Astrocyte (in vitro differentiated cells and primary cell): ENCODE data around the gene ELP6. TPM values are rescaled to one million over a fixed set of nuclear protein-coding genes. Genes with fewer than 3 reads are reported as not detected.

Experiments
- DNase-seq: peaks from one replicate; pipeline ENCODE4 v3.0.0-alpha.2; 2010; ENCODE audit warnings: low read depth
- FAIRE-seq: peaks from 2 replicates; lab custom pipeline; 2011; peaks lifted over from hg19 to GRCh38; lab: Jason Lieb, UNC
- H2AFZ ChIP-seq: 2 replicates; pipeline ENCODE4 v1.6.0; 2012; ENCODE audit warnings: low read depth, low read length, inconsistent platforms
- H3K27ac ChIP-seq: 2 replicates; pipeline ENCODE4 v1.5.1; 2011; ENCODE audit warnings: low read depth, low read length, inconsistent platforms
- H3K27me3 ChIP-seq: 2 replicates; pipeline ENCODE4 v1.6.0; 2011; ENCODE audit warnings: low read length, inconsistent platforms; ENCODE audit not compliant: insufficient read depth
- H3K36me3 ChIP-seq: 2 replicates; pipeline ENCODE4 v1.5.1; 2011; ENCODE audit warnings: low read length, inconsistent platforms; ENCODE audit not compliant: insufficient read depth
- H3K4me1 ChIP-seq: 2 replicates; pipeline ENCODE4 v1.5.1; 2011; ENCODE audit warnings: low read length, inconsistent platforms; ENCODE audit not compliant: insufficient read depth
- H3K4me2 ChIP-seq: 2 replicates; pipeline ENCODE4 v1.6.0; 2012; ENCODE audit warnings: low read length, inconsistent platforms
- H3K4me3 ChIP-seq: 2 replicates; pipeline ENCODE4 v1.5.1; 2011; ENCODE audit warnings: low read depth, mild to moderate bottlenecking, low read length, inconsistent platforms; ENCODE audit not compliant: insufficient read depth
- H3K79me2 ChIP-seq: 2 replicates; pipeline ENCODE4 v1.6.0; 2012; ENCODE audit warnings: mild to moderate bottlenecking, low read length, inconsistent platforms; ENCODE audit not compliant: insufficient read depth
- H3K9ac ChIP-seq: 2 replicates; pipeline ENCODE4 v1.6.0; 2012; ENCODE audit warnings: mild to moderate bottlenecking, low read length, inconsistent platforms
- H3K9me3 ChIP-seq: 2 replicates; pipeline ENCODE4 v1.5.1; 2012; ENCODE audit warnings: low read depth, mild to moderate bottlenecking, low read length, inconsistent platforms; ENCODE audit not compliant: insufficient read depth
- H4K20me1 ChIP-seq: 2 replicates; pipeline ENCODE4 v1.6.0; 2012; ENCODE audit warnings: low read length, inconsistent platforms; ENCODE audit not compliant: insufficient read depth
- H3K27ac Mint-ChIP-seq: one replicate; pipeline ENCODE4 v1.8.0; 2021; ENCODE audit warnings: mild to moderate bottlenecking, mixed read lengths; ENCODE audit not compliant: unreplicated experiment
- H3K27me3 Mint-ChIP-seq: one replicate; pipeline ENCODE4 v1.8.0; 2021; ENCODE audit warnings: low read depth, mixed read lengths; ENCODE audit not compliant: unreplicated experiment
- H3K36me3 Mint-ChIP-seq: one replicate; pipeline ENCODE4 v1.8.0; 2021; ENCODE audit warnings: low read depth, mixed read lengths; ENCODE audit not compliant: unreplicated experiment
- H3K4me1 Mint-ChIP-seq: one replicate; pipeline ENCODE4 v1.8.0; 2021; ENCODE audit warnings: low read depth, mixed read lengths; ENCODE audit not compliant: unreplicated experiment
- H3K4me3 Mint-ChIP-seq: one replicate; pipeline ENCODE4 v1.8.0; 2021; ENCODE audit warnings: mild to moderate bottlenecking, moderate library complexity, mixed read lengths; ENCODE audit not compliant: unreplicated experiment
- H3K9me3 Mint-ChIP-seq: one replicate; pipeline ENCODE4 v1.8.0; 2021; ENCODE audit warnings: mild to moderate bottlenecking, mixed read lengths; ENCODE audit not compliant: unreplicated experiment
- CTCF ChIP-seq: IDR thresholded peaks from 2 replicates; pipeline ENCODE4 v1.5.1; 2011; ENCODE audit warnings: low read depth, mild to moderate bottlenecking, inconsistent platforms, low read length, moderate library complexity; ENCODE audit not compliant: insufficient read depth
- EZH2 ChIP-seq: IDR thresholded peaks from 2 replicates; pipeline ENCODE4 v1.6.1; 2012; ENCODE audit warnings: mild to moderate bottlenecking, low read length, inconsistent platforms; ENCODE audit not compliant: insufficient read depth
- total RNA-seq: library from RNA; stranded (reverse); gene quantifications from 2 replicates; pipeline ENCODE4 v1.2.1, GENCODE V29; 2021

The ELP6 gene
- total RNA-seq, 1 donor from 2014 or later: 27.6 TPM

- DNase-seq: no peak
- peaks cover 22% of the 10 kb centered on the region for H3K36me3 ChIP-seq
- H3K27ac ChIP-seq: no peak overlapping the region
- peaks cover 2% of the 10 kb centered on the region for H3K79me2 ChIP-seq
- no peak overlapping the region for H2AFZ ChIP-seq
- no peak overlapping the region for H3K4me2 ChIP-seq
- Mint-ChIP-seq H3K36me3 (peaks cover 8% of the 10 kb centered on the region), H3K27me3 (no peaks in the 10 kb centered on the region), H3K4me3 (no peak overlapping the region), H3K9me3 (no peaks in the 10 kb centered on the region), H3K4me1 (no peaks in the 10 kb centered on the region), H3K27ac (no peak overlapping the region)
- H3K4me1 ChIP-seq: no peaks in the 10 kb centered on the region
- no peaks in the 10 kb centered on the region for H3K9me3 ChIP-seq
- TF ChIP-seq EZH2: no peak
- no peak for TF ChIP-seq CTCF
- H3K4me3 ChIP-seq: no peak overlapping the region
- no peak for FAIRE-seq
- no peak overlapping the region for H3K9ac ChIP-seq
- no peaks in the 10 kb centered on the region for H3K27me3 ChIP-seq
- H4K20me1 ChIP-seq: peaks cover 5% of the 10 kb centered on the region
Observed at GRCh38 chr3:47504113-47504512, 9.4 kb downstream of the ELP6 start.

DNA sequence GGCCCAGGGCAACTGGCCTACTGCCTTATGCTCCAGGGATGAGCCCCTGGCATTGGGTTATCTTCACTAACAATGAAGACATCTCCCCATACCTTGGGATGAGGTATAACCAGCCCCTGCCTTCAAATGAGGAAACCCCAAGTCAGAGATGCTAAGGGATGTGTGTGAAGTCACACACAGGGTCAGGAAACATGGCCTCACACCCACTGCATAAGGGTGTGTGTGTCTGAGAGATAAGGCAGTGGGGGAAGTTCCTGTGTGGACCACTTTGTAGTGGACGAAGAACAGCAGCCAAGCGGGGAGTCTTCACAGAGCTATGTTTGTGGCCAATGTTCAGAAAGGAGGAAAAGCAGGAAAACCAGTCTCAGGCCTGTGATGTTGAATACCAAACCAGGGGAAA lies 10.5 kb downstream of the ELP6 start:
- H3K9ac ChIP-seq: no peak overlapping the region
- TF ChIP-seq CTCF (no peak), EZH2 (no peak)
- no peak overlapping the region for H3K27ac ChIP-seq
- Mint-ChIP-seq H3K4me3 (no peak overlapping the region), H3K27ac (no peak overlapping the region), H3K4me1 (no peaks in the 10 kb centered on the region), H3K36me3 (peaks cover 9% of the 10 kb centered on the region), H3K27me3 (no peaks in the 10 kb centered on the region), H3K9me3 (no peaks in the 10 kb centered on the region)
- H3K9me3 ChIP-seq: no peaks in the 10 kb centered on the region
- H3K4me3 ChIP-seq: no peak overlapping the region
- H3K4me2 ChIP-seq: no peak overlapping the region
- H2AFZ ChIP-seq: no peak overlapping the region
- H3K27me3 ChIP-seq: no peaks in the 10 kb centered on the region
- FAIRE-seq: no peak
- H3K79me2 ChIP-seq: no peaks in the 10 kb centered on the region
- peaks cover 5% of the 10 kb centered on the region for H4K20me1 ChIP-seq
- H3K4me1 ChIP-seq: no peaks in the 10 kb centered on the region
- H3K36me3 ChIP-seq: peaks cover 30% of the 10 kb centered on the region
- DNase-seq: no peak

DNA sequence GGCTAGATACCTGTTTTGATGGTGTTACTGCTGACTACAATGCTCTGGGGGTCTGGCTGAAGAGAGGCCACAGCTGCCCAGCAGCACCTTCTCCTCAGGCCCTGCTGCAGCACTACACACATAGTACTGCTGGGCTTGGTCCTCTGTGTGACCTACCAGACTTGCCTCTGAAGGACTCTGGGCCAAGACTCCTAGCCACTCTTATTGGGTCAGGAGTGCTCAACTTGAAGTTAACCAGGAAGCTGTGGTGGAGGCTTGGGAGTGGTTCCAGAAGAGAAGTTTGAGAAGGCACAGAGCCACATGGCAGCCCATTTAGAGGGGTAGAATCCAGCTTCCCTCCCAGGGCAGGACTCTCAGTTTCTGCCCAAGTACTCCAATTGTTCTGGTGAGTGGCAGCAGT lies 16.6 kb downstream of the ELP6 start:
- FAIRE-seq (no peak), DNase-seq (no peak)
- no peak overlapping the region for H3K27ac ChIP-seq
- H2AFZ ChIP-seq: no peak overlapping the region
- H3K79me2 ChIP-seq: no peaks in the 10 kb centered on the region
- Mint-ChIP-seq H3K4me3 (no peak overlapping the region), H3K36me3 (peaks cover 16% of the 10 kb centered on the region), H3K9me3 (no peaks in the 10 kb centered on the region), H3K27me3 (no peaks in the 10 kb centered on the region), H3K27ac (no peak overlapping the region), H3K4me1 (no peaks in the 10 kb centered on the region)
- no peaks in the 10 kb centered on the region for H3K9me3 ChIP-seq
- H3K4me2 ChIP-seq: no peak overlapping the region
- no peak for TF ChIP-seq EZH2
- TF ChIP-seq CTCF: no peak
- no peak overlapping the region for H3K9ac ChIP-seq
- H3K27me3 ChIP-seq: no peaks in the 10 kb centered on the region
- no peaks in the 10 kb centered on the region for H4K20me1 ChIP-seq
- no peak overlapping the region for H3K4me3 ChIP-seq
- peaks cover 30% of the 10 kb centered on the region for H3K36me3 ChIP-seq
- H3K4me1 ChIP-seq: no peaks in the 10 kb centered on the region
